Measurements from ENCODE around the gene ARHGDIB.

Gene ARHGDIB

GRCh38 chr12:14982562-14982961 lies 21.2 kb upstream of the ARHGDIB start:
- no peak for DNase-seq

GRCh38 chr12:14981049-14981448 lies 19.6 kb upstream of the ARHGDIB start:
- DNase-seq: no peak

- no peak for DNase-seq
Measured at GRCh38 chr12:14979468-14979867, 18.1 kb upstream of the ARHGDIB start.

- no peak for DNase-seq
Measured at GRCh38 chr12:14976658-14977057, 15.3 kb upstream of the ARHGDIB start.

DNA sequence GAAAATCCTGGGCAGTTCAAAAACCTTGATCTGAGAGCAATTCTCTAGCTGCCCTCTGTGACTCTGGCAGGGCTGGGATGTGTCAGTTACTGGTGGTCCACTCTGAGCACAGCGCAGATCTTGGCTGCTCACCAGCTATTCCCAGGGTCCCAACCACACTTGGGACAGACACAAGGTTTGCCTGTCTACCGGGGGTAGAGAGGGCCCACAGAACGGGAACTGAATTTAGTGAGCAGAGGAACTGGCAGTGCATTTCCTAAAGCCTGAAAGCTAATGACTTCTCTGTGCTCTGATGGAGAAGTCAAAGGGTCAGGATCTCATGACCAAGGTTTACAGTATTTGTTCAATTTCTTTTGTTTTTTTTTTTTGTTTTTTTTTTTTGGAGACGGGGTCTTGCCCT lies 14.1 kb upstream of the ARHGDIB start:
- no peak for DNase-seq

GRCh38 chr12:14974633-14975032 lies 13.2 kb upstream of the ARHGDIB start:
- DNase-seq: no peak

DNA sequence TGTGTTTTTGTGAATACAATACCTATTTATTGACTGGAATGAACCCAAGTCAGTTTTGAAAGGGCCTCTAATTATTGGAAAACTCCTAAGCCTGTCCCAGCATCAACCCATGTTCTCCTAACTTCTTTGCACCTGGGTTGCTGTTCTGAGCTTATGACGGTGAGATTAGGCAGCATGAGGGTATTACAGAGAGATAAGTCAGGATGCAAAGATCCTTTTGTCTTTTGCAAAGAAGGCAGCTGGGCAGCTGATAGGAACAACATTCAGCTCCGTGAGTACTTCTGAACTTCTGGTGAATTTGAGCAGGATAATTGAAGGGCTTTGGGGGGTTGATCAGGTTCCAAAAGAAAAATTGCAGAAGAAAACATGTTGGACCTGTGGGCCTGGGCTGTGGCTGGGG lies 11.4 kb upstream of the ARHGDIB start, which contains the start of gene PDE6H:
Gene PDE6H, plus strand, starts transcription at position 227 of the 400 bp plus-strand sequence. CDS start 4,971 bp downstream, outside the sequence.
- DNase-seq: no peak

- DNase-seq: no peak
Measured at GRCh38 chr12:14970473-14970872, 9.1 kb upstream of the ARHGDIB start.

- DNase-seq: no peak
Measured at GRCh38 chr12:14968478-14968877, 7.1 kb upstream of the ARHGDIB start.

- no peak for DNase-seq
Measured at GRCh38 chr12:14965221-14965620, 3.8 kb upstream of the ARHGDIB start.

GRCh38 chr12:14964406-14964805 lies 3.0 kb upstream of the ARHGDIB start:
- DNase-seq: no peak

DNA sequence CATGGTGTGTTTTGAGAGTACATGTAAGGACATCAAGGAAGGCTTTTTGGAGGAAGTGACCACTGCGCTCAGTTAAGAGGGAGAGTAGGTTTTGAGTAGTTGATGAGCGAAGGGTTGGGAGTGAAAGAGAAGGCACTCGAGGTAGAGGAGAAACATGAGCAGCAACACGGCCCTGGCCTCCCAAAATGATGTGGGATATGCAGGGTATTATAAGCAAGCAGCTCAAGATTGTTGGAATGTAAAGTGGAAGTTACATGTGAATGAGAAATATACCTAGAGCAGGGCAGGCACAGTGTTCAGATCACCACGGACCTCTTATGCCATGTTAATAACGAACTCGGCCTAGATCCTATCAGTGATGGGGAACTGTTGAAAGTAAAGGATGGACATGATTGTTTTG lies 2.1 kb upstream of the ARHGDIB start:
- DNase-seq: no peak

GRCh38 chr12:14962797-14963196 lies 1.4 kb upstream of the ARHGDIB start:
- DNase-seq: no peak

GRCh38 chr12:14962153-14962539 lies 745 bp upstream of the ARHGDIB start:
- no peak for DNase-seq

- no peak for DNase-seq
Measured at GRCh38 chr12:14960548-14961465, 594 bp downstream of the ARHGDIB start.

DNA sequence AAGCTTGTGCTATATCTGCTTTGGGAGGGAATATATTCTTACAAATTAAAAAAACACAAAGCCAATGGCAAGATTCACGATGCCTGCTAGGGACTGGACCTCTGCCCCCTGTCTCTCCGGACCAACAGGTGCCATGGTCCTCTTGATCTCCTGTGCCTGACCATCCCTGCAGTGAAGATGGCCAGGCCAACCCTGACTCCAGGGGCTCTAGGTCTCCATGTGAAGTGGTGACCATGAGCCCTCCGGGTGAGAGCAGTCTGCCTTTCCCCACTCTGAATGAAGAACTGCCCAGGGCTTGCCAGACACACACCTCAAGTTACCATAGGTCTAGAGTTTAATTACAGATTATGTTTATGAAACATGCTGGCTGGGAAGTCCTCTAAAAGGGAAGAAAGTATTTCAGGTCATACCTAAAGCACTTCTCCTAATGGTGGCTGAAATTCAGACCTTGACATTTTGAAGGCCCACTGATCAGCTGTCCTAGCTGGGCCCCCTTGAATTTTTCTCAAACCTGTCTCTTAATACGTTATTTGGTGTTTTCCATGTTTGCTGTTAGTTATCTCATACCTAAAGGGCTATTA lies 1.4 kb downstream of the ARHGDIB start:
- no peak for DNase-seq

- no peak for DNase-seq
Measured at GRCh38 chr12:14959463-14959862, 1.9 kb downstream of the ARHGDIB start.

DNA sequence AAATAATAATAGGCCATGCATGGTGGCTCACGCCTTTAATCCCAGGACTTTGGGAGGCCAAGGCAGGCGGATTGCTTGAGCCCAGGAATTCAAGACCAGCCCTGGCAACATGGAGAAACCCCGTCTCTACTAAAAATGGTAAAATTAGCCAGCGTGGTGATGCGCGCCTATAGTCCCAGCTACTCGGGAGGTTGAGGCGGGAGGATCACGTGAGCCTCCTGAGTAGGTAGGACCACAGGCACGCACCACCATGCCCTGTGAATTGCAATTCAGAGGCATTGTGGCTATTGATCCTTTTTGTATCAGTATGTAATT lies 2.3 kb downstream of the ARHGDIB start:
- no peak for DNase-seq

DNA sequence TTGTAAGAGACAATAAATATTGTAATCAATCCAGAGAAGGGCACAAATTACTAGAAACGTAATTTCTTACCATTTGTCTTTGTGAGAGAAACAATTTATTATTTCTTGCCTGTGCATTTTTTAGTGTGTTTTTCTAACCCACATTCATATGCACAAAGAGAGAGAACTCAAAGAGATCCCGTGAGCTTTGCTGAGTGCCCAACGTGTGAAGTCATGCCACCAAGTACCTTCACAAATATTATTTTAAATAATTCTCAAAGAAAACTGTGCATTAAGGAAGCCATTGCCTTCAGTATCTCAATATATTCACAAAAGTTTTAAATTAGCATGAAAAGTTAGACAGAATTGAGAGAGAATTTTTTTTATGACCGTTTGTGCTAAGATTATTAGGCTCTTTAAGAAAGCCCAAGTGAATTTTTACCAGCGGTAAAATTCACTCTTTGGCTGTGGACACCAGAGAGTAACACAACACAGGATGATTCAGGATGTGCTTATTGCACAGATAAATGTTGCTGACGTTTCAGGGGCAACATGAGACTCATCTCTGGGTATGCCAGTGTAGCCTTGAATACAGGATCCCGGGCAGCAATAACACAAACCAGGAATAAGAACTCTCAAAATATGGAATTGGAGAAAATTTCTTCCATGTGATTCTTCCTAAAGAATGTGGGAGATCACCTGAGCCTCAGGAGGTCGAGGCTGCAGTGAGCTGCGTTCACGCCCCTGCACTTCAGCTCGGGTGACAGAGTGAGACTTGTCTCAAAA lies 2.9 kb downstream of the ARHGDIB start:
- DNase-seq: no peak

- DNase-seq: no peak
Measured at GRCh38 chr12:14957551-14958168, 3.7 kb downstream of the ARHGDIB start.

GRCh38 chr12:14956905-14957304 lies 4.5 kb downstream of the ARHGDIB start:
- no peak for DNase-seq

DNA sequence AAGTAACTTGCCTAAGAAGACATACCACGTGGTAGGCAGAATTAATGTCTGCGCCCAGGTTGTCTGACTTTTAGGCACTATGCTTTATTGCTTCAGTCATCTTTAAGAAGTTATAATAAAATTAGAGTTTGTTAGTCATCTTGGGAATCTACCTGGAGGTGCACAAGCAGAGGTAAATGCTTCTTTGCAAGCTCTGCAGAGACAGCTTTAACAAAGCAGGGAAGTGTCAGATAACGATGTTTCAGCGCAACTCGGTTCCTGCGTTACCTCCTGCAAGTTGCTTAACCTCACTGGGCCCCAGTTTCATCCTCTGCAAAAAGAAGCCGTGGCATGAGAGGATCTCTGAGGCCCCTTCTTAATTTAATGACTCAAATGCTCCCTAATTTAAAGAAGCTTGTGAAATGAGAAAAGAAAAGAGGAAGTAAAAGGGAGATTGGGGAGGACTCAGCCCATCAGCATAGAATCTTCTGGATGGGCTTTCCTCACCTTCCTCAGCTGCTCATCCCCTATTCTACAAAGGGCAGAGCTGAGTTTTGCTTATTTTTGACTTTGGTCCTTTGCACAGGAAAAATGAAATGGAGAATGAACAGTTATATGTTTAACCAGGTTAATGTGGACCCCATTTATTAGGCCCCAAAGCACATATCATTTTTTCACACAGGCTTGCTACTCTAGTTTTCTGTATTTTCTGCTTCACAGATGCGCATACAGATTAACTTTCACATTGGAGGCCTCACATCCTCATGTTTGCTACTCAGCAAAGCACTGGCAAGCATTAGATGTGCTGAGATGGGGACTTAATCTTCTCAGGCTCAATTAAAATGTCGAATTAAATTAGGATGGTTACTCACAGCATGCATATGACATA lies 5.1 kb downstream of the ARHGDIB start:
- DNase-seq: no peak

Data from NCI-H1092 (cell line).